ENCODE measurements around the gene IL2RA.

DNA sequence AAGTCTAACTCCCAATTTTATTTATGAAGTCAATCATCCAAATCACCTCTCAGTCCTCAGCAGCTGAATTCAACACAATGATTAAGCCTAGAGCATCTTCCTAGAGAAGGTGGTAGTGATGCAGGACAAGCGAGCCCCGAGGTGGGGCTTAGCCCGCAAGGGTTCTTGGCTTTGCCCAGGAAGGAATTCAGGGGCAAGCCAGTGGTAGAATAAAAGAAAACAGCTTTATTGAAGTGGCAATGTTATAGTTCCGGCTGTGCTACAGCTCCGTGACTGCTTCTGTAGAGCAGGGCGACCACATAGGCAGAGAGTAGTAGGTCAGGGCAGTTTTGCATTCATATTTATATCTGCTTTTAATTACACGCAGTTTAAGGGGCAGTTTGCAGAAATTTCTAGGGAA lies 18.1 kb downstream of the IL2RA start:
- TF ChIP-seq POLR2A (IDR thresholded peaks at IDR 0.05) (no peak), EP300 (IDR thresholded peaks at IDR 0.05) (no peak), POLR2AphosphoS5 (IDR thresholded peaks at IDR 0.05) (no peak)
- TF ChIP-seq, protein P1, sequence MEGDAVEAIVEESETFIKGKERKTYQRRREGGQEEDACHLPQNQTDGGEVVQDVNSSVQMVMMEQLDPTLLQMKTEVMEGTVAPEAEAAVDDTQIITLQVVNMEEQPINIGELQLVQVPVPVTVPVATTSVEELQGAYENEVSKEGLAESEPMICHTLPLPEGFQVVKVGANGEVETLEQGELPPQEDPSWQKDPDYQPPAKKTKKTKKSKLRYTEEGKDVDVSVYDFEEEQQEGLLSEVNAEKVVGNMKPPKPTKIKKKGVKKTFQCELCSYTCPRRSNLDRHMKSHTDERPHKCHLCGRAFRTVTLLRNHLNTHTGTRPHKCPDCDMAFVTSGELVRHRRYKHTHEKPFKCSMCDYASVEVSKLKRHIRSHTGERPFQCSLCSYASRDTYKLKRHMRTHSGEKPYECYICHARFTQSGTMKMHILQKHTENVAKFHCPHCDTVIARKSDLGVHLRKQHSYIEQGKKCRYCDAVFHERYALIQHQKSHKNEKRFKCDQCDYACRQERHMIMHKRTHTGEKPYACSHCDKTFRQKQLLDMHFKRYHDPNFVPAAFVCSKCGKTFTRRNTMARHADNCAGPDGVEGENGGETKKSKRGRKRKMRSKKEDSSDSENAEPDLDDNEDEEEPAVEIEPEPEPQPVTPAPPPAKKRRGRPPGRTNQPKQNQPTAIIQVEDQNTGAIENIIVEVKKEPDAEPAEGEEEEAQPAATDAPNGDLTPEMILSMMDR (IDR thresholded peaks at IDR 0.05) = no peak

All from upper lobe of left lung (tissue), 4 donors.